HEK293 (cell line): Measurements from ENCODE around the gene SBSN.

Experiments used
- CTCF ChIA-PET: fragments of 350-600 bp; formaldehyde crosslinking; extraction: SDS; loops from one replicate; lab custom pipeline; 2021; ENCODE audit warnings: antibody characterized with exemption; lab: Yijun Ruan, JAX
- POLR2A ChIA-PET: fragments of 300-600 bp; formaldehyde crosslinking; extraction: SDS; loops from one replicate; lab custom pipeline; 2020; ENCODE audit warnings: antibody characterized with exemption, inconsistent platforms; lab: Yijun Ruan, JAX
- H3K27ac ChIP-seq: fragments of 200-500 bp; sonication (Bioruptor generic); 2 replicates; pipeline ENCODE4 v1.5.1; 2014; ENCODE audit warnings: low read depth, low read length, control low read depth, inconsistent platforms; ENCODE audit errors: extremely low read depth
- H3K36me3 ChIP-seq, 2 experiments: fragments of 200-500 bp in 1 of 2; sonication (Bioruptor generic) in 1 of 2; 1 replicate in 1 of 2; 2 replicates in 1 of 2; pipeline ENCODE4 v1.5.1; 2014 to 2017; ENCODE audit warnings: inconsistent platforms in 2 of 2, low read length in 2 of 2; ENCODE audit not compliant: control insufficient read depth in 2 of 2, insufficient read depth in 1 of 2
- H3K4me1 ChIP-seq: fragments of 200-500 bp; sonication (Bioruptor generic); 2 replicates; pipeline ENCODE4 v1.5.1; 2014; ENCODE audit warnings: mild to moderate bottlenecking, low read length, inconsistent platforms; ENCODE audit not compliant: control insufficient read depth, insufficient read depth
- H3K4me3 ChIP-seq: 2 replicates; pipeline ENCODE4 v1.5.1; 2011; ENCODE audit warnings: low read depth, mild to moderate bottlenecking, control low read depth, low read length, moderate library complexity
- H3K9me3 ChIP-seq: fragments of 200-500 bp; sonication (Bioruptor generic); 2 replicates; pipeline ENCODE4 v1.5.1; 2014; ENCODE audit warnings: low read depth, low read length, inconsistent platforms; ENCODE audit not compliant: control insufficient read depth, insufficient read depth
- KLF7 ChIP-seq: fragments of 450-650 bp; formaldehyde crosslinking; IDR thresholded peaks from 2 replicates; pipeline ENCODE4 v1.5.1; 2016; ENCODE audit warnings: missing biosample characterization, missing genetic modification characterization, borderline replicate concordance
- SP3 ChIP-seq: fragments of 450-650 bp; formaldehyde crosslinking; IDR thresholded peaks from 2 replicates; pipeline ENCODE4 v1.5.1; 2016; ENCODE audit warnings: missing biosample characterization, missing genetic modification characterization
- ZBTB7A ChIP-seq: fragments of 450-650 bp; formaldehyde crosslinking; IDR thresholded peaks from 2 replicates; pipeline ENCODE4 v1.5.1; 2016; ENCODE audit warnings: low read depth, missing biosample characterization, missing genetic modification characterization
- ZBTB8A ChIP-seq: fragments of 450-650 bp; formaldehyde crosslinking; IDR thresholded peaks from 2 replicates; pipeline ENCODE4 v1.5.1; 2016; ENCODE audit warnings: missing biosample characterization, missing genetic modification characterization
- ZNF394 ChIP-seq: fragments of 450-650 bp; formaldehyde crosslinking; IDR thresholded peaks from 2 replicates; pipeline ENCODE4 v1.5.1; 2016; ENCODE audit warnings: missing biosample characterization, missing genetic modification characterization, mild to moderate bottlenecking, moderate library complexity, borderline replicate concordance
- ZNF404 ChIP-seq: fragments of 450-650 bp; formaldehyde crosslinking; IDR thresholded peaks from 2 replicates; pipeline ENCODE4 v1.5.1; 2017; ENCODE audit warnings: missing biosample characterization, missing genetic modification characterization
- ZNF510 ChIP-seq: fragments of 450-650 bp; formaldehyde crosslinking; IDR thresholded peaks from 2 replicates; pipeline ENCODE4 v1.5.1; 2018; ENCODE audit warnings: mild to moderate bottlenecking, missing genetic modification characterization, missing biosample characterization; ENCODE audit not compliant: insufficient replicate concordance
- ZNF544 ChIP-seq: fragments of 450-650 bp; formaldehyde crosslinking; IDR thresholded peaks from 2 replicates; pipeline ENCODE4 v1.5.0; 2017; ENCODE audit warnings: missing biosample characterization, missing genetic modification characterization
- ZNF555 ChIP-seq: fragments of 450-650 bp; formaldehyde crosslinking; conservative IDR thresholded peaks from 2 replicates; pipeline ENCODE4 v1.5.1; 2017; ENCODE audit warnings: missing biosample characterization, mild to moderate bottlenecking, missing genetic modification characterization, inconsistent platforms
- ZNF660 ChIP-seq: fragments of 450-650 bp; IDR thresholded peaks from 2 replicates; pipeline ENCODE4 v1.5.1; 2018; ENCODE audit warnings: missing biosample characterization, mild to moderate bottlenecking, missing genetic modification characterization
- ZNF701 ChIP-seq: fragments of 450-650 bp; formaldehyde crosslinking; IDR thresholded peaks from 2 replicates; pipeline ENCODE4 v1.5.1; 2016; ENCODE audit warnings: missing biosample characterization, missing genetic modification characterization
- TF ChIP-seq, protein P1 (sequence below): fragments of 450-650 bp; formaldehyde crosslinking; IDR thresholded peaks from 2 replicates; pipeline ENCODE4 v1.5.1; 2017; ENCODE audit warnings: missing biosample characterization, missing genetic modification characterization
- TF ChIP-seq, protein P2 (sequence below): fragments of 450-650 bp; formaldehyde crosslinking; IDR thresholded peaks from 2 replicates; pipeline ENCODE4 v1.5.1; 2016; ENCODE audit warnings: missing biosample characterization, missing genetic modification characterization, borderline replicate concordance
- TF ChIP-seq, protein P3 (sequence below): fragments of 450-650 bp; formaldehyde crosslinking; IDR thresholded peaks from 2 replicates; pipeline ENCODE4 v1.5.1; 2016; ENCODE audit warnings: missing biosample characterization, missing genetic modification characterization
- TF ChIP-seq, protein P4 (sequence below): fragments of 450-650 bp; formaldehyde crosslinking; IDR thresholded peaks from 2 replicates; pipeline ENCODE4 v1.5.1; 2017; ENCODE audit warnings: missing biosample characterization, missing genetic modification characterization
- TF ChIP-seq, protein P5 (sequence below): fragments of 450-650 bp; formaldehyde crosslinking; IDR thresholded peaks from 2 replicates; pipeline ENCODE4 v1.5.1; 2016; ENCODE audit warnings: missing biosample characterization, missing genetic modification characterization
- TF ChIP-seq, protein P6 (sequence below): fragments of 450-650 bp; formaldehyde crosslinking; IDR thresholded peaks from 2 replicates; pipeline ENCODE4 v1.5.1; 2016; ENCODE audit warnings: missing biosample characterization, missing genetic modification characterization
- TF ChIP-seq, protein P7 (sequence below): fragments of 450-650 bp; formaldehyde crosslinking; IDR thresholded peaks from 2 replicates; pipeline ENCODE4 v1.5.1; 2016; ENCODE audit warnings: missing biosample characterization, missing genetic modification characterization

SBSN gene

DNA sequence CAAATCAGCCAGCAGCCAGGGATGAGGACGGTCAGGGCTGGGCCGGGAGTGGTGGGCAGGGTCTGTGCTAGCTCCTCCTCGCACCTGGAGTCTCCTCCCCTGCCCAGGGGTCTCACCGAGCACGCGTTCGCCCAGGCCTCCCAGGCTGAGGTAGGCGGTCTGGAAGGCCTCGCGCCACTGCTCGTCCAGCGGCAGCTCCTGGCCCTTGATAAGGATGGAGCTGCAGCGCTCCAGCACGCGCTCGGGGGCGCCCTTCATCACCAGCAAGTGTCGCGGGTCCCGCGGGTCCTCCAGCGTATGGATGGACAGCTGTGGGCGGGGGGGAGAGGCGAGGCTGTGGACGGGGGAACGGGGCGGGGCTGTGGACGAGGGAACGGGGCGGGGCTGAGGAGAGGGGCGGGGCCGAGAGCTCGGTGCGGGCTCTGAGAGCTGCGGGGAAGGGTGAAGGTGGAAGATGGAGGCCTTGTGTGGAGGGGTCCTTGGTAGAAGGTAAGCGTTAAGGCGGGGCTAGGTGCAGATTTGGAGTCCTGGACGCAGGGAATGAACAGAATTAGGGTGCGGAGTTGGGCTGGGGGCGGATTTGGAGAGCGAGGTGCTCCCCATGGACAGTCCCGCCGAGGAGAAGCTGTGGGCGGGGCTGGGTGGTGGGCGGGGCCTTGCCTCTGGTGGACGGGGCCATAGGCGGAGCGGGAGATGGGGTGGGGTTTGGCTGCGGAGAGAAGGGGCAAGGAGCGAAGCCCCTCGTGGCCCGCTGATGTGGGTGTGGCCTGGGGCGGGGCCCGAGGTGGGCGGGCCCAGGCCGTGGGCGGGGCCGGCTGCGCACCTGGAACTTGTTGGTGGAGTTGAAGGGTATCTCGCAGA is 29.7 kb upstream of the SBSN start:
- POLR2A ChIA-PET: interaction anchor here (0.5 to 2.1 kb wide), 15 partner anchors 9 to 188 kb away, joined by 3 to 12 read pairs (median 4); partner anchors contain the start of genes COX6B1, HAUS5, PSENEN and RBM42
- peaks cover 10% of the 10 kb centered on the region for H3K4me1 ChIP-seq
- no peak overlapping the region for H3K27ac ChIP-seq
- no peaks in the 10 kb centered on the region; the same call in 1 of the 2 replicates for H3K9me3 ChIP-seq
- peak overlapping the region; percentile 22 for H3K4me3 ChIP-seq
- CTCF ChIA-PET: interaction anchor here (0.6 to 4.7 kb wide), 11 partner anchors 10 to 374 kb away, joined by 3 to 53 read pairs (median 4); partner anchors contain the start of gene COX6B1
- no peaks in the 10 kb centered on the region for H3K36me3 ChIP-seq
- TF ChIP-seq ZNF555 (tag by site-specific recombination): no peak
- TF ChIP-seq, protein P1, sequence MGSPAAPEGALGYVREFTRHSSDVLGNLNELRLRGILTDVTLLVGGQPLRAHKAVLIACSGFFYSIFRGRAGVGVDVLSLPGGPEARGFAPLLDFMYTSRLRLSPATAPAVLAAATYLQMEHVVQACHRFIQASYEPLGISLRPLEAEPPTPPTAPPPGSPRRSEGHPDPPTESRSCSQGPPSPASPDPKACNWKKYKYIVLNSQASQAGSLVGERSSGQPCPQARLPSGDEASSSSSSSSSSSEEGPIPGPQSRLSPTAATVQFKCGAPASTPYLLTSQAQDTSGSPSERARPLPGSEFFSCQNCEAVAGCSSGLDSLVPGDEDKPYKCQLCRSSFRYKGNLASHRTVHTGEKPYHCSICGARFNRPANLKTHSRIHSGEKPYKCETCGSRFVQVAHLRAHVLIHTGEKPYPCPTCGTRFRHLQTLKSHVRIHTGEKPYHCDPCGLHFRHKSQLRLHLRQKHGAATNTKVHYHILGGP (tag by site-specific recombination): no peak
- peak; percentile 100 for TF ChIP-seq SP3
- TF ChIP-seq, protein P2, sequence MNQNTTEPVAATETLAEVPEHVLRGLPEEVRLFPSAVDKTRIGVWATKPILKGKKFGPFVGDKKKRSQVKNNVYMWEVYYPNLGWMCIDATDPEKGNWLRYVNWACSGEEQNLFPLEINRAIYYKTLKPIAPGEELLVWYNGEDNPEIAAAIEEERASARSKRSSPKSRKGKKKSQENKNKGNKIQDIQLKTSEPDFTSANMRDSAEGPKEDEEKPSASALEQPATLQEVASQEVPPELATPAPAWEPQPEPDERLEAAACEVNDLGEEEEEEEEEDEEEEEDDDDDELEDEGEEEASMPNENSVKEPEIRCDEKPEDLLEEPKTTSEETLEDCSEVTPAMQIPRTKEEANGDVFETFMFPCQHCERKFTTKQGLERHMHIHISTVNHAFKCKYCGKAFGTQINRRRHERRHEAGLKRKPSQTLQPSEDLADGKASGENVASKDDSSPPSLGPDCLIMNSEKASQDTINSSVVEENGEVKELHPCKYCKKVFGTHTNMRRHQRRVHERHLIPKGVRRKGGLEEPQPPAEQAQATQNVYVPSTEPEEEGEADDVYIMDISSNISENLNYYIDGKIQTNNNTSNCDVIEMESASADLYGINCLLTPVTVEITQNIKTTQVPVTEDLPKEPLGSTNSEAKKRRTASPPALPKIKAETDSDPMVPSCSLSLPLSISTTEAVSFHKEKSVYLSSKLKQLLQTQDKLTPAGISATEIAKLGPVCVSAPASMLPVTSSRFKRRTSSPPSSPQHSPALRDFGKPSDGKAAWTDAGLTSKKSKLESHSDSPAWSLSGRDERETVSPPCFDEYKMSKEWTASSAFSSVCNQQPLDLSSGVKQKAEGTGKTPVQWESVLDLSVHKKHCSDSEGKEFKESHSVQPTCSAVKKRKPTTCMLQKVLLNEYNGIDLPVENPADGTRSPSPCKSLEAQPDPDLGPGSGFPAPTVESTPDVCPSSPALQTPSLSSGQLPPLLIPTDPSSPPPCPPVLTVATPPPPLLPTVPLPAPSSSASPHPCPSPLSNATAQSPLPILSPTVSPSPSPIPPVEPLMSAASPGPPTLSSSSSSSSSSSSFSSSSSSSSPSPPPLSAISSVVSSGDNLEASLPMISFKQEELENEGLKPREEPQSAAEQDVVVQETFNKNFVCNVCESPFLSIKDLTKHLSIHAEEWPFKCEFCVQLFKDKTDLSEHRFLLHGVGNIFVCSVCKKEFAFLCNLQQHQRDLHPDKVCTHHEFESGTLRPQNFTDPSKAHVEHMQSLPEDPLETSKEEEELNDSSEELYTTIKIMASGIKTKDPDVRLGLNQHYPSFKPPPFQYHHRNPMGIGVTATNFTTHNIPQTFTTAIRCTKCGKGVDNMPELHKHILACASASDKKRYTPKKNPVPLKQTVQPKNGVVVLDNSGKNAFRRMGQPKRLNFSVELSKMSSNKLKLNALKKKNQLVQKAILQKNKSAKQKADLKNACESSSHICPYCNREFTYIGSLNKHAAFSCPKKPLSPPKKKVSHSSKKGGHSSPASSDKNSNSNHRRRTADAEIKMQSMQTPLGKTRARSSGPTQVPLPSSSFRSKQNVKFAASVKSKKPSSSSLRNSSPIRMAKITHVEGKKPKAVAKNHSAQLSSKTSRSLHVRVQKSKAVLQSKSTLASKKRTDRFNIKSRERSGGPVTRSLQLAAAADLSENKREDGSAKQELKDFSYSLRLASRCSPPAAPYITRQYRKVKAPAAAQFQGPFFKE: 0 out of 2 replicates have a peak, but pooled peaks have one; percentile 65
- TF ChIP-seq ZNF660 (tag by site-specific recombination): no peak
- TF ChIP-seq, protein P3, sequence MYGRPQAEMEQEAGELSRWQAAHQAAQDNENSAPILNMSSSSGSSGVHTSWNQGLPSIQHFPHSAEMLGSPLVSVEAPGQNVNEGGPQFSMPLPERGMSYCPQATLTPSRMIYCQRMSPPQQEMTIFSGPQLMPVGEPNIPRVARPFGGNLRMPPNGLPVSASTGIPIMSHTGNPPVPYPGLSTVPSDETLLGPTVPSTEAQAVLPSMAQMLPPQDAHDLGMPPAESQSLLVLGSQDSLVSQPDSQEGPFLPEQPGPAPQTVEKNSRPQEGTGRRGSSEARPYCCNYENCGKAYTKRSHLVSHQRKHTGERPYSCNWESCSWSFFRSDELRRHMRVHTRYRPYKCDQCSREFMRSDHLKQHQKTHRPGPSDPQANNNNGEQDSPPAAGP: peak; percentile 32; the same call in 1 of the 2 replicates
- TF ChIP-seq ZBTB7A (tag by site-specific recombination): peak; percentile 89
- no peak for TF ChIP-seq ZNF404
- TF ChIP-seq ZNF510 (tag by site-specific recombination): no peak
- TF ChIP-seq ZNF394 (tag by site-specific recombination): peak; percentile 77; the same call in 1 of the 2 replicates
- TF ChIP-seq ZBTB8A (tag by site-specific recombination): peak; percentile 31; the same call in 1 of the 2 replicates
- TF ChIP-seq, protein P4, sequence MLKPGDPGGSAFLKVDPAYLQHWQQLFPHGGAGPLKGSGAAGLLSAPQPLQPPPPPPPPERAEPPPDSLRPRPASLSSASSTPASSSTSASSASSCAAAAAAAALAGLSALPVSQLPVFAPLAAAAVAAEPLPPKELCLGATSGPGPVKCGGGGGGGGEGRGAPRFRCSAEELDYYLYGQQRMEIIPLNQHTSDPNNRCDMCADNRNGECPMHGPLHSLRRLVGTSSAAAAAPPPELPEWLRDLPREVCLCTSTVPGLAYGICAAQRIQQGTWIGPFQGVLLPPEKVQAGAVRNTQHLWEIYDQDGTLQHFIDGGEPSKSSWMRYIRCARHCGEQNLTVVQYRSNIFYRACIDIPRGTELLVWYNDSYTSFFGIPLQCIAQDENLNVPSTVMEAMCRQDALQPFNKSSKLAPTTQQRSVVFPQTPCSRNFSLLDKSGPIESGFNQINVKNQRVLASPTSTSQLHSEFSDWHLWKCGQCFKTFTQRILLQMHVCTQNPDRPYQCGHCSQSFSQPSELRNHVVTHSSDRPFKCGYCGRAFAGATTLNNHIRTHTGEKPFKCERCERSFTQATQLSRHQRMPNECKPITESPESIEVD (tag by site-specific recombination): no peak
- TF ChIP-seq ZNF701 (tag by site-specific recombination): no peak
- TF ChIP-seq, protein P5, sequence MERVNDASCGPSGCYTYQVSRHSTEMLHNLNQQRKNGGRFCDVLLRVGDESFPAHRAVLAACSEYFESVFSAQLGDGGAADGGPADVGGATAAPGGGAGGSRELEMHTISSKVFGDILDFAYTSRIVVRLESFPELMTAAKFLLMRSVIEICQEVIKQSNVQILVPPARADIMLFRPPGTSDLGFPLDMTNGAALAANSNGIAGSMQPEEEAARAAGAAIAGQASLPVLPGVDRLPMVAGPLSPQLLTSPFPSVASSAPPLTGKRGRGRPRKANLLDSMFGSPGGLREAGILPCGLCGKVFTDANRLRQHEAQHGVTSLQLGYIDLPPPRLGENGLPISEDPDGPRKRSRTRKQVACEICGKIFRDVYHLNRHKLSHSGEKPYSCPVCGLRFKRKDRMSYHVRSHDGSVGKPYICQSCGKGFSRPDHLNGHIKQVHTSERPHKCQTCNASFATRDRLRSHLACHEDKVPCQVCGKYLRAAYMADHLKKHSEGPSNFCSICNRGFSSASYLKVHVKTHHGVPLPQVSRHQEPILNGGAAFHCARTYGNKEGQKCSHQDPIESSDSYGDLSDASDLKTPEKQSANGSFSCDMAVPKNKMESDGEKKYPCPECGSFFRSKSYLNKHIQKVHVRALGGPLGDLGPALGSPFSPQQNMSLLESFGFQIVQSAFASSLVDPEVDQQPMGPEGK (tag by site-specific recombination): peak; percentile 98
- TF ChIP-seq KLF7: peak; percentile 78; the same call in 1 of the 2 replicates
- no peak for TF ChIP-seq ZNF544 (tag by site-specific recombination)
- TF ChIP-seq, protein P6, sequence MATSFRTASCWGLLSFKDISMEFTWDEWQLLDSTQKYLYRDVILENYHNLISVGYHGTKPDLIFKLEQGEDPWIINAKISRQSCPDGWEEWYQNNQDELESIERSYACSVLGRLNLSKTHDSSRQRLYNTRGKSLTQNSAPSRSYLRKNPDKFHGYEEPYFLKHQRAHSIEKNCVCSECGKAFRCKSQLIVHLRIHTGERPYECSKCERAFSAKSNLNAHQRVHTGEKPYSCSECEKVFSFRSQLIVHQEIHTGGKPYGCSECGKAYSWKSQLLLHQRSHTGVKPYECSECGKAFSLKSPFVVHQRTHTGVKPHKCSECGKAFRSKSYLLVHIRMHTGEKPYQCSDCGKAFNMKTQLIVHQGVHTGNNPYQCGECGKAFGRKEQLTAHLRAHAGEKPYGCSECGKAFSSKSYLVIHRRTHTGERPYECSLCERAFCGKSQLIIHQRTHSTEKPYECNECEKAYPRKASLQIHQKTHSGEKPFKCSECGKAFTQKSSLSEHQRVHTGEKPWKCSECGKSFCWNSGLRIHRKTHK: no peak
- TF ChIP-seq, protein P7, sequence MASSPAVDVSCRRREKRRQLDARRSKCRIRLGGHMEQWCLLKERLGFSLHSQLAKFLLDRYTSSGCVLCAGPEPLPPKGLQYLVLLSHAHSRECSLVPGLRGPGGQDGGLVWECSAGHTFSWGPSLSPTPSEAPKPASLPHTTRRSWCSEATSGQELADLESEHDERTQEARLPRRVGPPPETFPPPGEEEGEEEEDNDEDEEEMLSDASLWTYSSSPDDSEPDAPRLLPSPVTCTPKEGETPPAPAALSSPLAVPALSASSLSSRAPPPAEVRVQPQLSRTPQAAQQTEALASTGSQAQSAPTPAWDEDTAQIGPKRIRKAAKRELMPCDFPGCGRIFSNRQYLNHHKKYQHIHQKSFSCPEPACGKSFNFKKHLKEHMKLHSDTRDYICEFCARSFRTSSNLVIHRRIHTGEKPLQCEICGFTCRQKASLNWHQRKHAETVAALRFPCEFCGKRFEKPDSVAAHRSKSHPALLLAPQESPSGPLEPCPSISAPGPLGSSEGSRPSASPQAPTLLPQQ (tag by site-specific recombination): peak; percentile 53; the same call in 1 of the 2 replicates
